Midbrain (tissue), 1 donor: ENCODE measurements around the gene EPHA10.
A peak's percentile ranks its signal among the peaks of the same experiment; 100 is the strongest.

Experiments
- DNase-seq: peaks from one replicate; lab custom pipeline; 2025; lab: John Stamatoyannopoulos, UW

EPHA10 gene

DNA sequence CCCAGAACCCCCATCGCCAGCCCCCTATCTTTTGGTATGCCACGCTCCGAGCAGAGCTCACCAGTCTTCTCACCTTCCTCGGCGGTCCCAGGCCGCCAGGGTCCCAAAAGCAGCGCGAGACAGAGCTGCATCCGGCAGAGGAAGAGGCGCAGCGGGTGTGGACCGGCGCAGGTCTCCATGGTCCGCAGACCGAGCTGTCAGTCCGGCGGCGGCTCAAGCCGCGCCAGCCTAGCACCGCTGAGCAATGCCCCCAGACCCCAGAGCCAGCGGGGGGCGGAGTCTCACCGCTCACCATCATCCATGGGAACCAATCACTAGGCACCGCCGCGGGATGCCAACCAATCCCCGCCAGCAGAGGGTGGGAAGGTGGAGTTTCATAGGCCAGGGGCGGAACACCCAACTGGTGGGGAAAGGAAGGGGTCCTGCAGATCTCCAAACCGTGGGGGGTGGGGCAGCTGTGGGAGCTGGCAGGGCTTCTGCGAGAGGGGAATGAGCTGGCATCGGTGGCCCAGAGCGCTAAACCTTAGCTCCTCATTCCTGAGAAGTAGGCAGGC lies at the start of gene EPHA10:
Gene EPHA10 (minus strand): TSS at position 233 of the 554 bp plus-strand sequence. CDS start 54 bp downstream, at position 179.
- no peak for DNase-seq

DNA sequence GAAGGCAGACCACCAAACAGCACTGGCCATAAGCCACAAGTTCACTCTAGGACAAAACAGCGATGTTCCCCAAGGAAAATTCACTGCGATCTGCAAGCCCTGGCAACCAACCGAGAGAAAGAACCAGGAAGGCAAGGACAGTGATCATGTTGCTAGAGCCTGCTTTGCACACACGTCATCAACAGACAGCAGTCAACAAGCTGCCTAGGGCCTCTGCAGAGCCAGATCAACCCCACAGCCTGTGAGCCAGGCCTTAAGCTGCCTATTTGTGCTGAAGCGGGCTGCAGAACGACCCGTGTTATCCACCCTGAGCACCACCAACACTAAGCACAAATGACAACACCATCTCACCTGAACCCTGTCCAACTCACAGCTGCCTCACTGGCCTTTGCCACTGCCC lies 49.3 kb upstream of the EPHA10 start:
- DNase-seq, result peak; percentile 36

DNA sequence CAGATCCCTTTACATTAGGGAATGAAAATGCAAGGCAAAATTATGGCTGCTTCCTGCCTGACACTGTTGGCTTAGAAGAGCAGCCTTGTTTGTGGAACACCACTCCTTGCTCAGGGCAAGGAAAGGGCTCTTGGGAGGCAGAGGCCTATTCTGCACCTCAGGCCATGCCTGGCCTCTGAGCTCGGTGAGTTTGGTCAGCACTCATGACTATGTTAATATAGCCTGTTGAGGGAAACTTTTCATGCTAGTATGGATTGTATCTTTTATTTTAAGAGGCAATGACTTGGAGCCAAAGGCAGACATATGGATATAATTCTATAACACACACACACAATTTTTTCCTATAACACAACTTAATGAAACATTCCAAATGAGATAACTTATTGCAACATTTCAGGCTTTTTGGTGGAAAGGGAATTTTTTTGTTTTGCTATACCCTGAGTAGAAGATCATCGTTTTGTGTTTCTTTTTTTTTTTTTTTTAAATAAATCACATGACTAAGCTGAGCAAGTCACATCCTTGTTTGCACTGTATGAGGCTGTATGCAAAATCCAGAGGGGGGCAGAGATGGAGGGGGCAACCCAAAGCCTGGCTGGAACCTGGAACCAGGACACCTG lies 48.7 kb upstream of the EPHA10 start:
- DNase-seq, result no peak

DNA sequence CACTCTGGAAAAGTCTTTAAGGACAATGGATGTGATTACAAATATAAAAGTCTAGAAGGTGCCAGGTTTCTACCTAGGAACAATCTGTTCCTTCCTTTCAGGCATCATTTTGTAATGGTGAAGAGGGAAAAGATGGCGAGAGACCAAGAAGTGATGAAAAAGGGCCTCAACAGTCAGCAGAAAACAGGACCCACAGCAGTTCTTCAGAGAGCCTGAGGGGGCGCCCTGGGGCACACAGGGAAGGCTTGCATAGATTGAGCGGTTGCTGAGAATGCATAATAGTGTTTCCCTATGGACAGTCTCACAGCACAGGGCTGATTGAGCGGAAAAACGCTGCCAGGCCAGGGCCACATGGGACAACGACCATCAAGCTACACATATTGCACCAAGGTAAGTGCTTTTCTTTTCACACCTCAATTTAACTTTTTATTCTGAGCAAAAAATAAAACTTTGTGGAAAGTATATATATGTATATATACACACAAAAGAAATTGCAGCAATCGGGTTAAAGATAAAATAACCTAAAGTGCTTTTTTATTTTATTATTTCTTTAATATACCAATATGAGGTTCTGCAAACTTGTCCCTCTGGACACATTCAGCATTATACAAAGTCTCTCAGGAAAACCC lies 46.2 kb upstream of the EPHA10 start:
- DNase-seq, result peak; percentile 78

DNA sequence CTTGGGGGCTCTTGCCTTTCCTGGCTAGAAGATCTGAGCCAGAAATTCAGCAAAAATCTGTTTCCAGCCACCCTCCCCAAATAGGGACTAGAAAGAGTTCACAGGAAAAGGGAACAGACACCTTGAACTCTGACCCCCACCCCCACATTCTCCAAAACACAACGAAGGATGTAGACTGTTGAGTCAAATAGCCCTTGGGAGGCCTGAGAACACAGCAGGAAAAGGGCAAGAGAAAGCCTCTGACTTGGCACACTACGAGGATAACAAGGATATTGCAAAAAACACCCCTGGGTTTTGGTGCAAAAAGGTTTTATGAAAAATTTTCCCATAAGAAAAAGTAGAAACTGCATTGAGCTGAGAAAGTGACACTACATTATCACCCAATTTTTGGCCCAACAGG lies 45.0 kb upstream of the EPHA10 start:
- DNase-seq, result no peak

DNA sequence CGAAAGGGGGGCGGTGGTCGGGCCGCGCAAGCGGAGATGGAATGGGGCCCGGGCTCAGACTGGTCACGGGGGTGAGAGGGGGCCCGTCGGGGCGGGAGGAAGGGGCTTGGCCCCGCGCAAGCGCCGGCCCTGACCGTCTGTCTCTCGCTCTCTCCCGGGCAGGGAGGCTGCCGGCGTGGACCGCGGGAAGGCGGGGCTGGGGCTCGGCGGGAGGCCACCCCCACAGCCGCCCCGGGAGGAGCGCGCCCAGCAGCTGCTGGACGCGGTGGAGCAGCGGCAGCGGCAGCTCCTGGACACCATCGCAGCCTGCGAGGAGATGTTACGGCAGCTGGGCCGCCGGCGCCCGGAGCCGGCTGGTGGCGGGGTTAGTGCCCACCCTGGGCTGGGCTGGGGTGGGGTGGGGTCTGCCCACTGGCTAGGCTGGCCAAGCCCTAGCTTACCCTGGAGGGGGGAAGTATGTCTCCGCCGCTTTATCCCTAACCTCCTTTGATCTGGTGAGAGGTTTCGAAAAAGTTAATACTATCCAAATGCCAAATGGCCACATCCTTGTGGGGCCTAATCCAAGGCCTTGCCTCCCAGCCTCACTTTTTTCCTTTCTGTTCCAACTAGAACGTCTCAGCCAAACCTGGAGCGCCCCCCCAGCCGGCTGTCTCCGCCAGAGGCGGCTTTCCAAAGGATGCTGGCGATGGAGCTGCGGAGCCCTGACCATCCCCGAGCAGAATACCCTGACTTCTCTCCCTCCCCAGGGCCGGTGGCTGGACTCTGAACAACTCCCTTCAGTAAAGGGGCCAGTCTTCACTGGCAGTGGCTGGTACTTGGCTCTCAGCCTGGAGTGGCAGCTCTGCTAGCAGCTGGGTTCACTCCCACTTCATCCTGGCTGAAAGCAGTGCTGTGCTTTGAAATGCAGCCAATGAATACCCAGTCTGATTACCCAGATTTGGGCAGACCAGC lies 43.7 kb upstream of the EPHA10 start:
- DNase-seq, result peak; percentile 92

DNA sequence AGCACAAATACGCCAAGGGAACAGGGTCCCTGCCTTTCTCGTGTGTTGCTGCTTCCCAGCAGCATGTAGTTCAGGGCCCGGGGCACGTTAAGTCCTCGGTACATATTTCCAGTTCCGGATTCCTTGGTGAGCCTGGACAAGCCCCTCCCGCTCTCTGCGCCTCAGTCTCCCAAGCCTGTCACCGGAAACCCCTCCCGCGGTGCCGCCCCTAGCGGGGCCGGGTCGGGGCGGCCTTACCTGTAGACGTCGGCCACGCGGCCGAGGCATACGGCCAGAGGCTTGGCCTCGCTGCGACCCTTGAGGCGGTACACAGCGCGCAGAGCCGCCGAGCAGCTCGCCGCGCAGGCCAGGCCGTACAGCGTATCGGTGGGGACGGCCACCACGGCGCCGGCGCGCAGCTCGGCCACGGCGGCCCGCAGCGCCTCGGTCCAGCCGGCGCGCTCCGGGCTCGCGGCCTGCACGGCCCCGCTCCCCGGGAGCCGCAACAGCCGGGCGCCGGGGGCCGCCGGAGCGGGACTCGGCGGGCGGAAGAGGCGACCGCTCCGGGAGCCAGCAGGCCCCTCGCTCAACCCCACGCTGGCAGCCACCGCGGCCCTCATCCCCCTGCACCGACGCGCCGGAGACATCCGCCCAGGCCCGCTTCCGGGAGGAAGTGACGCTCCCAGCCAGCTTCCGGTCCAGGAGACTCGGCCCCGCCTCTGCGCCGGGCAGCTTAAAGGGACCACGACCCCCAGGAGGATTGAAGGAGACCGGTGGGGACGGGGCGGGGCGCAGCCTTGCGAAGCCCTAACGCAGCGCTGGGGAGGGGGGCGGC lies 42.8 kb upstream of the EPHA10 start, which contains the start of the genes C1orf122 and YRDC:
Gene C1orf122 (plus strand): TSS at position 236 of the 814 bp plus-strand sequence. CDS start 615 bp downstream, outside the sequence.
Gene YRDC (minus strand): TSS at position 654 of the 814 bp plus-strand sequence. CDS start 28 bp downstream, at position 626.
- DNase-seq, result peak; percentile 95

DNA sequence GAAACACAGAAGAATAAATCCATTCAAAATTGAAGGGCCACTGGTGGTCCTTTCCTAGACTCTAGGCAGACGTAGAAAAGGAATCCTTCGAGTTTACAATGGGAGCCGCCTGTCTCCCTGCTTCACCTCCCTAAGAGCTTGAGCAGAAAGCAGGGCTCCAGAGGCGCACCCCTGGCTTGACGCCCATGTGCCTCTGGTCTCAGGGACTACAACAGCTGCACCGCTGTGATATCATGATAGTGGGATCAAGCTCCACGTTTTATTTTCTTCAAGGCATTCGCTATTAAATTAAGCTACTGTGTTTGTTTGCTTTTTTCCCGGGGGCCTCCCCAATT lies 42.3 kb upstream of the EPHA10 start:
- DNase-seq, result no peak

DNA sequence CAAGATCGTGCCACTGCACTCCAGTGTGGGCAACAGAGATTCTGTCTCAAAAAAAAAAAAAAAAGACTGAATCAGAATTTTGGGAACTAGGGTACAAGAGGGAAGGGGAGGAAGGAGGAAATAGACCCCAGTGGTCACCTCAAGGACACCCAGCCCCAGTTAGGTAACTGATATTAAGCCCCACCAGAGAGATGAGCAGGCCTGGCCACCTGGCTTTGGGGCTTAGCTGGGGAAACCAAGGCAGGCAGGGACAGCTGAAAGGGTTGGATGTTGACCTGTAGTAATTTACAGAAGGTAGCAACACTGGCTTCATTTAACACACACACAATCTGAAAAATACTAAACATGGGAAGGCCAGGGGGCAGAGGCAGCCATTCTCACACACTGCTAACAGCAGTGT lies 37.5 kb upstream of the EPHA10 start:
- no peak for DNase-seq

DNA sequence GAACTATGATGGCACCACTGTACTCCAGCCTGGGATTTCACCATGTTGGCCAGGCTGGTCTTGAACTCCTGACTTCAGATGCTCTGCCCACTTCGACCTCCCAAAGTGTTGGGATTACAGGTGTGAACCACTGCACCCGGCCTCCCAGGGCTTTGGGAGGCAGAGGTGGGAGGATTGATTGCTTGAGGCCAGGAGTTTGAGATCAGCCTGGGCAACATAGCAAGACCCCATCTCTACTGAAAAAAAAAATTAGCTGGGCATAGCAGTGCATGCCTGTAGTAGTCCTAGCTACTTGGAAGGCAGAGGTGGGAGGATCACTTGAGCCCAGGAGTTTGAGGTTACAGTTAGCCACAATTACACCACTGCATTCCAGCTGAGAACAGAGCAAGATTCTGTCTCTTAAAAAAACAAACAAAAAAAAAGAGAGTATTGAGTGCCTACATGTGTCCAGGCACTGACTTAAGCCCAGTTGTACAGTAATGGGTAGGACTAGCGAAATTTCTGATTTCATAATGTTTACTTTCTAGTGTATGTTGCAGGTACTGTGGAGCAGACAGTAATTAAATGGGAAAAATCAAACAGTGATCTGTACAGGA lies 32.9 kb upstream of the EPHA10 start:
- no peak for DNase-seq

DNA sequence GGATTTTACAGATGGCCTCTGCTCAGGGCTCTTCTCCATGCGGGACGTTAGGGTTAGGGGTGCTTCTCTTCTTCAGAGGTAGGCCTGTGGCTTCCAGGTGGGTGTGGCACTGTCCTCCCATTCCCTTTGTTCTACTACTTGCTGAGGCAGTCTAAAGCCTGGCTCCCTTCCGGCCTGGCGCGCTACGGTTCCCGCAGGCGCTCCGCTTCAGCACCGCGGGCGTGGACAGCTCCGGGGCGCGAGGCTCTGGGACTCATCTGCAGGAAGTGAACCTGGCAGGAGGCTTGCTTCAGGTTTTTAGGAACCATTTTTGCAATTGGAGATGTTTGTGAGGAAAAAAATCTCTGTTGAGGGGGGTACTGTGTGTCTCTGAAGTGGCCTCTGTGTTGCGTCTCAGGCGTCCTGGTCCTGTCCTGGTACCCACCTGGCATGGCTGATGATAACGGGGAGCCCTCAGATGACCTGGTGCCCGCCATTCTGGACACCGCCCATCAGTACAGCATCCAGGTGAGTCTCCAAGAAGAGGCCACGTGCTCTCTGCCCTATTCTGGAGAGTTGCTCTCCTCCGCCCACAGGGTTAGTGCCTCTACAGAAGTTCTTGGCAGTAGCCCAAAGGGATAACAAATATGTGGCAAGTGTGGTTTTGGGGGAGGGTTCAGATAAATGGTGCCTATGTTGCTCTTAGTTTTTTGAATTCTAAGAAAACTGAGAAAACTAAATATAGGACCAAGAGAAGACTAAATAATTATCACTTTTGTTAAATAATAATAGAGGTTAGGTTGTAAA lies 30.6 kb upstream of the EPHA10 start:
- DNase-seq, result peak; percentile 46

DNA sequence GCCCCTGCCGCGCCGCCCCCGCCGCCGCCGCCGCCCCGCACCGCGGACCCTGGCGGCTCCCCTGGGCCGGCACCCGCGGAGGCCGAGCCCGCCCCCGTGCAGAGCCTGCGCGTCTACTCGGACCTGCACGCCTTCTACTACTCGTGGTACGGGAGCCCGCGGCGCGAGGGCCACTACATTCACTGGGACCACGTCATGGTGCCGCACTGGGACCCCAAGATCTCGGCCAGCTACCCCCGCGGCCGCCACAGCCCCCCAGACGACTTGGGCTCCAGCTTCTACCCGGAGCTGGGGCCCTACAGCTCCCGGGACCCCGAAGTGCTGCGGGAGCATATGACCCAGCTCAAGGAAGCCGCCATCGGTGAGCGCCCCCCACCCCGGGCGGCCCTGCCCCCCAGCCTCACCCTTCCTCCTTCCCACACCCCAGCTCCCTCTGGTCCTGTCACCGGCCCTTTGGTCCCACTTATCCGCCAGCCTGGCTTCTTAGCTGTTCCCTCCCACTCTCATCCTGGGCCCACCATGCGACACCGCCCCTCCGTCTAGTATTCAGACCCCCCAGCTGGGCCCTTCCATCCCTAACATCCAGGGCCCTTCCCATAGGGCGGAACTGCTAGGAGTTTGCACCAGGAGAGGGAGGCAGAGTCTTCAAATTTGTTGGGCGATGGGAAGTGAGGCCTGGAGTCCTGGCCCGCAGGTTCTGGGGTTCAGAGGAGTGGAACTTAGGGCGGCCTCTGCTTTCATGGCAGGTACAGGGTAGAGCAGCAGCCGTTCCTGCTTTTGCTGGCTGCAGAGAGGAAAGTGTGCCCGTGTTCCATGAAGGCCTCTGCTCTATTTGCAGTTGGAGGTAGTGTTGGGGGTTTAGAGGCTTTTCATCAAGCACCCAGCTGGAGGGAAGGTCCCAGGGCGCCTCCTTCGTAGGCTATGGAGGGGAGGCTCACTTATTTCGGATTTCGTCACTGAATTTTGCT lies 29.7 kb upstream of the EPHA10 start:
- no peak for DNase-seq

DNA sequence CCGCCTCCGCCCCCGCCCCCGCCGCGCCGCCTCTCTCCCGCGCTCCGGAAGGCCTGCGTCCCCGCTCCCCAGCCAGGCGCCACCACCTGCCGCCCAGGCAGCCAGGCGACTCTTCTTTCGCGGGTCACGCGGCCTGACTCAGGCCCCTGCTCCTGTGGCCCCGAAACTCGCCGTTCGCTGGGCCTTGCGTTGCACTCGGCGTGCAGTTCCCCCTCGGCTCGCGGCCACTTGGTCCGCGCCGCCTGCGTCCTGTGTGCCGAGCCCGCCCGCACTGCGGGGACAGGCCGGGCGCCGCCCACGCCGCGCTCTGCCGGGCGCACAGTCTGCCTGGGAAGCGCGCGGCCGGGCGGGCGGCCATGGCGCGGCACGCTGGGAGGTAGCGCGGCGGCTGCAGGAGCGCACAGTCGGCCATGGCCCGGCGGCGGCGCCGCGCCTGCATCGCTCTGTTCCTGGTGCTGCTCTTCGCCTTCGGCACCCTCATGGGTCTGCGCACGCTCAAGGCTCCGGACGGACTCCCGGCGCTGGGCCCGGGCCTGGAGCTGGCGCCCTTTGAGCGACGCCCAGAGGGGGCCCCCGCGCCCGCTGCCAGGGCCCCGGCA lies 29.0 kb upstream of the EPHA10 start, which contains the start of gene MANEAL:
Gene MANEAL (plus strand): TSS at position 75 of the 599 bp plus-strand sequence. CDS start 336 bp downstream, at position 411.
- DNase-seq, result peak; percentile 61

DNA sequence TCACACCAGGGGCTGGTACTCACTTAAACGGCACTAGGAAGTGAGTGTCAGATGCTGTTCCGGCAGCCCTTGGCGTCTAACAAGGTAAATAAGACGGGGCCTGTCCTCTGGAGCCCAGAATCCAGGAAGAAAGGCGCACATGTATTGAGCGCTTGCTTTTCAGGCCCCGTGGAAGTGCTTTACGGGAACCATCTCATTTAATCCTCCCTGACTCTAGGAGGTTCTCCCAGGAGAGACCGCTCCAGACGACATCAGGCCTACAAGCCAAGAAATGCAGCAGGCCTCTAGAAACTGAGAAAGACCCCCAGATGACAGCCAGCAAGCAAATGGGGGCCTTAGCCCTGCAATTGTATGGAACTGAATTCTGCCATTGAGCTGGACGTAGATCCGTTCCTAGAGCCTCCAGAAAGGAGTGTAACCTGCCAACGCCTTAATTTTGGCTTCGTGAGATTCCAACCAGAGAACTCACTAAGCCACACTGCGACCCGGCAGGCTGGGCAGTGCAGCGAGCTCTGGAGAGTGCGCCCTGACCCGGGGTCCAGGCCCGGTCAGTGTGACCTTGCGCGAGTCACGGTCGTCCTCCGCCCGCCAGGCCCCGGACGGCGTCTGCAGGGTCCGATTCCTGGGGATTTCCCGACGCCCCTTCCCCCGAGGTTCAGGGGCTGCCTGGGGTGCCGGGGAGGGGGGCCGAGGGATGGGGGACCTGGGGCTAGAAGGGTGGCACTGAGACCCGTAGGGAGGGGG lies 28.2 kb upstream of the EPHA10 start:
- no peak for DNase-seq

DNA sequence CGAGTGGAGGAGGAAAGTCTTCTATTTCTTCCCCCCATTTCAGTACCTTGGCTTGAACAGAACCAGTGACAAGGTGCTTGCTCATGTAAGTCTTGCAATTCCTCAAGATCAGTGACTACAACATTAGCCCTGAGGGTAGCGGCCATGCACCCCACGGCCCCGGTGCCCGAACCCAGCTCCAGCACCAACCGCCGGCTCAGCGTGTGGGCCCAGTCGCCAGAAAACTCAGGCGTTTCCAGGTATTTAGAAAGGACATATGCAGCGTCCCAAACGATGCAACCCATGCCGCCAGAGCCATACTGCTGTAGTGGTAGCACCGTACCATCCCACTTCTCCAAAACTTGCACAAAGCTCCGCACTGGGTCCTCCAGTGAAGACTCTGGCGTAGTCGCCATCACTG lies 17.6 kb upstream of the EPHA10 start:
- no peak for DNase-seq

DNA sequence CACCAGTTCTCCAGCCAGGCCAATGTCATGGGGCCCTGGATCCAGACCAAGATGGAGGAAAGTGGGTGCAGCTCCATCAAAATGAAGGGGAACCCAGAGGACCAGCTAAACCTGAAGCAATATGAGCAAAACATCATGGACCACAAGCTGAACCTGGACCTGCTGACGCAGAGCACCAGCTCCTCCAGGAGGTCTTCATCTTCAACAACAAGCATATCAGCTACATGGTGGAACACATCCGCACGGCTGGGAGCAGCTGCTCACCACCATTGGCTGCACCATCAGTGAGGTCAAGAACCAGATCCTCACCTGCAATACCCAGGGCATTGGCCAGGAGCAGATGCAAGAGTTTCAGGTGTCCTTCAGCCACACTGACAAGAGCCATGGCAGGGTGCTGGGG lies 13.7 kb upstream of the EPHA10 start:
- no peak for DNase-seq

DNA sequence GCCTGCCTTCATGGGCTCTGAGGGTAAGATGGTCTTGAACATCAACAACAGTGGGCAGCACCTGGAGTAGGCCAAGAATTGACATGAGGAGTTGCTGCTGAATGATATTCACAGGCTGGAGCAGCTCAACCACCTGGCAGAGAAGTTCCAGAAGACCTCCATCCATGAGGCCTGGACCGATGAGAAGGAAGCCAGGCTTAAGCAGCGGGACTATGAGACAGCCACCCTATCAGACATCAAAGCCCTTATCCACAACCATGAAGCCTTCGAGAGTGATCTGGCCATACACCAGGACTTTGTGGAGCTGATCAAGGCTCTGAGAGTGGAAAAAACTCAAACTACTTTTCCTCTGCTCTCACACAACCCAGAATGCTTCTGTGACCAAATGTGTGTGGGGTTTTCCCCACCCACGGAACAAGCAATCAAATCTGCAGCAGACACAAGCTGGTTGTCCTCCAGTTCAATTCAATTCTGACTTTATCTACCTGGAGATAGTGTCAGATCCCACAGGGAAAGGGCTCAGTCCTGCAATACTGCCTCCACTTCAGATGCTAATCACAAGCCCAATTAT lies 12.1 kb upstream of the EPHA10 start:
- DNase-seq, result no peak
